T1000 (cell line): Measurements from ENCODE around the gene FHAD1.
A peak's percentile ranks its signal among the peaks of the same experiment; 100 is the strongest.

Experiments used
- DNase-seq: peaks from one replicate; lab custom pipeline; 2025; ENCODE audit warnings: mixed read lengths; lab: John Stamatoyannopoulos, UW

Gene FHAD1

GRCh38 chr1:15326691-15327588 lies 79.9 kb downstream of the FHAD1 start:
- DNase-seq = no peak

GRCh38 chr1:15328351-15329103 lies 81.5 kb downstream of the FHAD1 start:
- no peak for DNase-seq

GRCh38 chr1:15329104-15329820 lies 82.2 kb downstream of the FHAD1 start:
- DNase-seq = no peak

- DNase-seq = no peak
Measured at GRCh38 chr1:15330028-15330427, 83.0 kb downstream of the FHAD1 start.

GRCh38 chr1:15331180-15331579 lies 84.2 kb downstream of the FHAD1 start:
- DNase-seq = no peak

- DNase-seq = no peak
Measured at GRCh38 chr1:15331734-15332133, 84.7 kb downstream of the FHAD1 start.

GRCh38 chr1:15332525-15332924 lies 85.5 kb downstream of the FHAD1 start:
- DNase-seq = no peak

- DNase-seq = no peak
Measured at GRCh38 chr1:15332952-15333715, 86.1 kb downstream of the FHAD1 start.

GRCh38 chr1:15334995-15335394 lies 88.0 kb downstream of the FHAD1 start:
- no peak for DNase-seq

- DNase-seq = no peak
Measured at GRCh38 chr1:15336866-15337265, 89.8 kb downstream of the FHAD1 start.

GRCh38 chr1:15337656-15338402 lies 90.8 kb downstream of the FHAD1 start:
- peak; percentile 52 for DNase-seq

- no peak for DNase-seq
Measured at GRCh38 chr1:15339570-15339969, 92.5 kb downstream of the FHAD1 start.

- no peak for DNase-seq
Measured at GRCh38 chr1:15341228-15341627, 94.2 kb downstream of the FHAD1 start.

- DNase-seq = no peak
Measured at GRCh38 chr1:15341634-15342407, 94.8 kb downstream of the FHAD1 start.

- no peak for DNase-seq
Measured at GRCh38 chr1:15342408-15342967, 95.5 kb downstream of the FHAD1 start.

- no peak for DNase-seq
Measured at GRCh38 chr1:15343099-15343498, 96.1 kb downstream of the FHAD1 start.

GRCh38 chr1:15343729-15344128 lies 96.7 kb downstream of the FHAD1 start:
- DNase-seq = no peak

GRCh38 chr1:15344380-15344779 lies 97.4 kb downstream of the FHAD1 start:
- DNase-seq = no peak

- DNase-seq = no peak
Measured at GRCh38 chr1:15344800-15345704, 98.0 kb downstream of the FHAD1 start.
